ENCODE results near the gene SURF2.

Gene SURF2

GRCh38 chr9:133335924-133336811, 20.2 kb upstream of the SURF2 start, which contains the start of gene SURF6:
TSS of gene SURF6 (minus strand) at chr9:133336188. CDS start at chr9:133336132, 56 bp downstream.
- peak; percentile 48 for DNase-seq (ENCODE audit: low read depth)

- DNase-seq (ENCODE audit: low read depth), result no peak
These were observed 16.7 kb upstream of the SURF2 start for GRCh38 chr9:133339641-133340040.

GRCh38 chr9:133340256-133340655, 16.1 kb upstream of the SURF2 start:
- no peak for DNase-seq (ENCODE audit: low read depth)

- no peak for DNase-seq (ENCODE audit: low read depth)
These were observed 15.4 kb upstream of the SURF2 start for GRCh38 chr9:133340916-133341315.

GRCh38 chr9:133341369-133342068, 14.8 kb upstream of the SURF2 start:
- DNase-seq (ENCODE audit: low read depth), result no peak

- DNase-seq (ENCODE audit: low read depth), result no peak
These were observed 14.3 kb upstream of the SURF2 start for GRCh38 chr9:133342069-133342406.

GRCh38 chr9:133342570-133342969, 13.8 kb upstream of the SURF2 start:
- no peak for DNase-seq (ENCODE audit: low read depth)

- DNase-seq (ENCODE audit: low read depth), result no peak
These were observed 12.3 kb upstream of the SURF2 start for GRCh38 chr9:133344071-133344470.

GRCh38 chr9:133344979-133345378, 11.4 kb upstream of the SURF2 start:
- DNase-seq (ENCODE audit: low read depth), result no peak

GRCh38 chr9:133345596-133345995, 10.8 kb upstream of the SURF2 start:
- DNase-seq (ENCODE audit: low read depth), result no peak

GRCh38 chr9:133346021-133346785, 10.1 kb upstream of the SURF2 start:
- no peak for DNase-seq (ENCODE audit: low read depth)

GRCh38 chr9:133347515-133347984, 8.8 kb upstream of the SURF2 start:
- no peak for DNase-seq (ENCODE audit: low read depth)

GRCh38 chr9:133347985-133348717, 8.2 kb upstream of the SURF2 start, which contains the start of the genes MED22 and RPL7A:
TSS of gene MED22 (minus strand) at chr9:133348131. CDS start at chr9:133346662, 1,469 bp downstream.
TSS of gene RPL7A (plus strand) at chr9:133348218. CDS start at chr9:133348244, 26 bp downstream.
- DNase-seq (ENCODE audit: low read depth), result peak; percentile 78

- no peak for DNase-seq (ENCODE audit: low read depth)
These were observed 7.4 kb upstream of the SURF2 start for GRCh38 chr9:133348718-133349573.

GRCh38 chr9:133349965-133350616, 6.3 kb upstream of the SURF2 start:
- no peak for DNase-seq (ENCODE audit: low read depth)

- no peak for DNase-seq (ENCODE audit: low read depth)
These were observed 4.8 kb upstream of the SURF2 start for GRCh38 chr9:133351526-133351907.

- DNase-seq (ENCODE audit: low read depth), result no peak
These were observed 4.3 kb upstream of the SURF2 start for GRCh38 chr9:133351908-133352634.

- no peak for DNase-seq (ENCODE audit: low read depth)
These were observed 3.6 kb upstream of the SURF2 start for GRCh38 chr9:133352635-133353340.

GRCh38 chr9:133353548-133353947, 2.8 kb upstream of the SURF2 start:
- DNase-seq (ENCODE audit: low read depth), result no peak

Data from GM04503 (cell line).